HFF-Myc (cell line): ENCODE measurements around the gene UQCC3.
"Not testable (repeated sequence)": the region's sequence is repeated elsewhere in the genome, so short reads cannot be mapped to it uniquely, and the experiment has no call there.

Experiments
- DNase-seq: peaks from one replicate; pipeline ENCODE4 v3.0.0-alpha.2; 2011; ENCODE audit warnings: low read depth; ENCODE audit errors: extremely low read depth
- H3K4me3 ChIP-seq: replicated peaks from 2 replicates; pipeline ENCODE4 v1.5.1; 2011; ENCODE audit warnings: low read depth, mild to moderate bottlenecking, control low read depth, low read length
- CTCF ChIP-seq: IDR thresholded peaks from 2 replicates; pipeline ENCODE4 v1.5.1; 2012; ENCODE audit warnings: mild to moderate bottlenecking, low read depth, low read length, control low read depth; ENCODE audit errors: missing control alignments

UQCC3 gene

GRCh38 chr11:62666259-62666926 is 5.1 kb upstream of the UQCC3 start:
- no peak for DNase-seq
- no peak for TF ChIP-seq CTCF
- peak overlapping the region; percentile 98 for H3K4me3 ChIP-seq

DNA sequence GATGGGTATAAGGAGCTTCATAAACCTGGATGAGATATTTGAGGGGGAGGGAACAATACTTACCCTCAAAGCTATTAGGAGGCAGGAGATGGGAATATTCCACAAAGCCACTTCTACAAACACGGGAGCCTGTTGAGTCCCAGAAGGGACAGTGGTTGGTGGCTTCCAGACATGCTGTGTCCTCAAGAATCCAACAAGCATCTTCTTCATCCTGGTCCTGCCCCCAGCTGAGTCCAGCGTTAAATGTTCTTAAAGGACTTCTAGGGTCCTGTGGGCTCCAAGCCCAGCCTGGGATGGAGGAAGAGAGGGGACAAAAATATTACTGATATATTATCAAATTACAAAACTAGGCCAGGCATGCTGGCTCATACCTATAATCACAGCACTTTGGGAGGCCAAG is 4.0 kb upstream of the UQCC3 start:
- no peak for TF ChIP-seq CTCF
- H3K4me3 ChIP-seq = peak overlapping the region; percentile 98
- DNase-seq = no peak

DNA sequence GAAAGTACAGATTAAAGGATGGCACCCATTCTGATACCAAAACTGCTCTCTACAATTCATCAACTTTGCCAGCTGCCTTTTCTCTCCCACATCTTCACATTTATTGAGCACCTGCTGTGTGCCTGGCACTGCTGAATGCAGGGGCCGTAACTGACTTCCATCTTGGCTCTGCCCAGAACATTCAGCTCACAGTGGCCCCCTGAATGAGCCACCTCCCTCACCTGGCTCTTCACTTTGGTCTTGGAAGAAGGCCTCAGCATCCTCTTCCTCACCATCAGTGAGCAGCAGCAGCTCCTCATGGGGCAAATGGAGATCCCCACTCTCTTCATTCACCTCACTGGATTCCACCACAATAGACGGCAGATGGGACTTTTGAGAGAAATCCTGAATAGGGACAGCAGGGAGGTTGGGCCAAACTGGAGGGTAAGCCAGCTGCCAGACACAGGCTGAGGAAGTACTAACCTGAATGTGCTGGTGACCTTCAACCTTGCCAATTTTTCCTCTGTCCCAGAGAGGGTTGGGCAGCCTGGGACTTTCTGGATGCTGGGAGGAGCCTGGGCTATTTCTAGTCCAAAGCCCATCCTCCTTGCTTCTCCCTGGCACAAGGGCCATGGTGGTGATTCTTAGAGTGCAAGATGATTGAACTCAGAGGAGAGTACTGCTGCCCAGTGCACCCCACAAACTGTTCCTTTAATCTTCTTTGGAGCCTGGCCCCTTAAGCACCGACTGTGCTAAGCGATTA is 1.9 kb upstream of the UQCC3 start:
- no peak for TF ChIP-seq CTCF
- DNase-seq = no peak
- H3K4me3 ChIP-seq = peak overlapping the region; percentile 78

- DNase-seq = no peak
- H3K4me3 ChIP-seq = peak overlapping the region; percentile 78
- no peak for TF ChIP-seq CTCF
Observed at GRCh38 chr11:62671236-62671607, 251 bp upstream of the UQCC3 start.

DNA sequence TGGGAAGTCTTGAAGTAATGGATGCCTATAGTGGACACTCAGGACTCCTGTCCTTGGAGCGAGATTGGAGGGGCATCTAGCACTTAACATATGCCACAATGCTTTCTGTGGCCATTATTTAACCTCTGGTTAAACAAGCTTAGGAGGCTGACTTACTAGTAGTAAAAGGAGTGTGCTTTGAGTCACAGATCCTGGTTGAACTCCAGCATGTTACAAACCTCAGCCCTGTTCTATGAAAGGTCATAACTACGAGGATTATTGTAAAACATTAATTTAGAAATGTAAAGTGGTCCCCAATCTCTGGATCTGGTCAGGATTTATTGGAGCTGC is 1.7 kb downstream of the UQCC3 start:
- H3K4me3 ChIP-seq = peak overlapping the region; percentile 78
- TF ChIP-seq CTCF = no peak
- no peak for DNase-seq

DNA sequence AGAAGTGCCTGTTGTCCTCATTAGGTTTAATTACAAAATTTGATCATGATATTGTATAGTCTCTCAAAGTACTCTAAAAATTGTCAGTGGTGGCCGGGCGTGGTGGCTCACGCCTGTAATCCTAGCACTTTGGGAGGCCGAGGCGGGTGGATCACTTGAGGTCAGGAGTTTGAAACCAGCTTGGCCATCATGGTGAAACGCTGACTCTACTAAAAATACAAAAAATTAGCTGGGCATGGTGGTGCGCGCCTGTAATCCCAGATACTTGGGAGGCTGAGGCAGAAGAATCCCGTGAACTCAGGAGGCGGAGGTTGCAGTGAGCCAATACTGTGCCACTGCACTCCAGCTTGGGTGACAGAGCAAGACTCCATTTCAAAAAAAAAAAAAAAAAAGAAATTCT is 3.9 kb downstream of the UQCC3 start:
- not testable (repeated sequence) for H3K4me3 ChIP-seq, DNase-seq

GRCh38 chr11:62676698-62677097 is 5.2 kb downstream of the UQCC3 start:
- no peak overlapping the region for H3K4me3 ChIP-seq
- no peak for TF ChIP-seq CTCF
- DNase-seq = no peak
